Measurements from ENCODE around the gene SNX32. TPM values are rescaled to one million over a fixed set of nuclear protein-coding genes. Genes with fewer than 3 reads are reported as not detected.

SNX32 gene
- total and polyA plus RNA-seq, 11 donors, result 0.11 to 0.54 (median 0.37) TPM; not detected in 5

DNA sequence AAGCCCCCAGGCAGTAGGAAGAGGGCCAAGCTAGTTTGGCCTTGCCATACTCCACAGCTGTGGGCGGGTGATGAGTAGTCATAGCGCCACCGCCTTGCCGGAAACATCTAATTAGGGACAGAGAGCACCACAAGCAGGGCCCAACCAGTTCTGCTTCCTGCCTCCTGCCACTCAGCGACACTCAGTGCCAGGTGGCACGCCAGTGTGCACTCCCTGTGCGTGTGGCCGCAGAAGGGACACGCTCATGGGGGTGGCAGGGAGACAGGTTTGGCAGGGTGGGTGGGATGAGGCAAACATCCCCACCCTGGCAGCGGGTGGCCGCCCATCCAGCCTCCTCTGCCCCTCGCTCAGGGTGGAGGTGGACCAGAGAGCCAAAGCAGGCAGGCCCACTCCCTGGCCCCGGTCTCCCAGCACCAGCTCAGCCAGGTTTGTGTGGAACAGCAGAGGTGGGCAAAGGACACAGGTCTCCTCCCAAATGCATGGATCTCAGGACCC lies 42.0 kb upstream of the SNX32 start:
- Histone ChIP-seq H3K27me3 (peaks cover 19 to 47% (median 23%) of the 10 kb centered on the region in 9 donors), H3K27ac (peak overlapping the region in 1 of 12 donors; percentile 48), H3K9me3 (no peaks in the 10 kb centered on the region), H3K4me3 (no peak overlapping the region), H3K36me3 (no peaks in the 10 kb centered on the region), H3K4me1 (peaks cover 0 to 27% (median 10%) of the 10 kb centered on the region in 12 donors)
- intact Hi-C loops (cut with DNase I), result no loop called here
- ATAC-seq (peak in 1 of 4 donors; percentile 49), DNase-seq (peak in 1 of 5 donors; percentile 59)
- 64 to 100% (median 75%) methylated on average over 1 to 13 of the region's 13 CpGs for whole genome bisulfite sequencing, 4 donors
- TF ChIP-seq, protein P1, sequence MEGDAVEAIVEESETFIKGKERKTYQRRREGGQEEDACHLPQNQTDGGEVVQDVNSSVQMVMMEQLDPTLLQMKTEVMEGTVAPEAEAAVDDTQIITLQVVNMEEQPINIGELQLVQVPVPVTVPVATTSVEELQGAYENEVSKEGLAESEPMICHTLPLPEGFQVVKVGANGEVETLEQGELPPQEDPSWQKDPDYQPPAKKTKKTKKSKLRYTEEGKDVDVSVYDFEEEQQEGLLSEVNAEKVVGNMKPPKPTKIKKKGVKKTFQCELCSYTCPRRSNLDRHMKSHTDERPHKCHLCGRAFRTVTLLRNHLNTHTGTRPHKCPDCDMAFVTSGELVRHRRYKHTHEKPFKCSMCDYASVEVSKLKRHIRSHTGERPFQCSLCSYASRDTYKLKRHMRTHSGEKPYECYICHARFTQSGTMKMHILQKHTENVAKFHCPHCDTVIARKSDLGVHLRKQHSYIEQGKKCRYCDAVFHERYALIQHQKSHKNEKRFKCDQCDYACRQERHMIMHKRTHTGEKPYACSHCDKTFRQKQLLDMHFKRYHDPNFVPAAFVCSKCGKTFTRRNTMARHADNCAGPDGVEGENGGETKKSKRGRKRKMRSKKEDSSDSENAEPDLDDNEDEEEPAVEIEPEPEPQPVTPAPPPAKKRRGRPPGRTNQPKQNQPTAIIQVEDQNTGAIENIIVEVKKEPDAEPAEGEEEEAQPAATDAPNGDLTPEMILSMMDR (IDR thresholded peaks at IDR 0.05), result no peak
- no peak for TF ChIP-seq POLR2A (IDR thresholded peaks at IDR 0.05)

- 84 to 91% (median 87%) methylated on average over 16 of the region's 16 CpGs for WGBS, 4 donors
- no peak overlapping the region for H3K4me3 ChIP-seq
- no peak for TF ChIP-seq POLR2A (IDR thresholded peaks at IDR 0.05)
- TF ChIP-seq, protein P1 (IDR thresholded peaks at IDR 0.05), result no peak
- no peaks in the 10 kb centered on the region for H3K9me3 ChIP-seq
- H3K27me3 ChIP-seq, result peaks cover 12 to 48% (median 18%) of the 10 kb centered on the region in 9 donors
- no peak overlapping the region for H3K27ac ChIP-seq
- H3K36me3 ChIP-seq, result no peaks in the 10 kb centered on the region
- ATAC-seq (no peak), DNase-seq (peak in 1 of 5 donors; percentile 47)
- intact Hi-C loops (cut with DNase I), result no loop called here
- H3K4me1 ChIP-seq, result peaks cover 0 to 22% (median 6%) of the 10 kb centered on the region in 12 donors
These were observed 41.3 kb upstream of the SNX32 start for GRCh38 chr11:65792456-65792855.

- peaks cover 0 to 15% (median 0%) of the 10 kb centered on the region in 12 donors for H3K4me1 ChIP-seq
- H3K27ac ChIP-seq, result no peak overlapping the region
- peak in 1 of 4 donors; percentile 17 for ATAC-seq
- DNase-seq, result peak in 1 of 5 donors; percentile 49
- intact Hi-C loops (cut with DNase I), result no loop called here
- peaks cover 5 to 48% (median 11%) of the 10 kb centered on the region in 9 donors for H3K27me3 ChIP-seq
- no peaks in the 10 kb centered on the region for H3K36me3 ChIP-seq
- no peak overlapping the region for H3K4me3 ChIP-seq
- H3K9me3 ChIP-seq, result no peaks in the 10 kb centered on the region
- TF ChIP-seq, protein P1 (IDR thresholded peaks at IDR 0.05), result no peak
- TF ChIP-seq POLR2A (IDR thresholded peaks at IDR 0.05), result no peak
- WGBS, 4 donors, result 56 to 77% (median 65%) methylated on average over 3 to 16 of the region's 16 CpGs
These were observed 40.6 kb upstream of the SNX32 start for GRCh38 chr11:65793144-65793581.

GRCh38 chr11:65793625-65794400 lies 40.0 kb upstream of the SNX32 start:
- ATAC-seq (no peak), DNase-seq (peak in 1 of 5 donors; percentile 40)
- intact Hi-C loops (cut with DNase I), result no loop called here
- Histone ChIP-seq H3K4me3 (no peak overlapping the region), H3K36me3 (no peaks in the 10 kb centered on the region), H3K27ac (no peak overlapping the region), H3K27me3 (peaks cover 0 to 48% (median 5%) of the 10 kb centered on the region in 9 donors), H3K9me3 (no peaks in the 10 kb centered on the region), H3K4me1 (peaks cover 0 to 12% (median 0%) of the 10 kb centered on the region in 12 donors)
- no peak for TF ChIP-seq POLR2A (IDR thresholded peaks at IDR 0.05)
- TF ChIP-seq, protein P1 (IDR thresholded peaks at IDR 0.05), result no peak
- WGBS, 4 donors, result 89 to 95% (median 91%) methylated on average over 22 to 29 of the region's 29 CpGs
